HT1080 (cell line): ENCODE measurements around the gene DENND6A. TPM values are rescaled to one million over a fixed set of nuclear protein-coding genes. Genes with fewer than 3 reads are reported as not detected.
"Not testable (repeated sequence)": the region's sequence is repeated elsewhere in the genome, so short reads cannot be mapped to it uniquely, and the experiment has no call there.

Experiments
- DNase-seq: peaks from one replicate; pipeline ENCODE4 v3.0.0-alpha.2; 2015; ENCODE audit warnings: low read depth
- total RNA-seq: library from RNA; depleted of rRNA; stranded (reverse); fragments of >200 nt; shearing (Covaris generic); gene quantifications from 2 replicates; pipeline ENCODE4 v1.2.3, GENCODE V29; 2014

DENND6A gene
- total RNA-seq, 1 experiment from 2014 or later: 11.8 TPM

DNA sequence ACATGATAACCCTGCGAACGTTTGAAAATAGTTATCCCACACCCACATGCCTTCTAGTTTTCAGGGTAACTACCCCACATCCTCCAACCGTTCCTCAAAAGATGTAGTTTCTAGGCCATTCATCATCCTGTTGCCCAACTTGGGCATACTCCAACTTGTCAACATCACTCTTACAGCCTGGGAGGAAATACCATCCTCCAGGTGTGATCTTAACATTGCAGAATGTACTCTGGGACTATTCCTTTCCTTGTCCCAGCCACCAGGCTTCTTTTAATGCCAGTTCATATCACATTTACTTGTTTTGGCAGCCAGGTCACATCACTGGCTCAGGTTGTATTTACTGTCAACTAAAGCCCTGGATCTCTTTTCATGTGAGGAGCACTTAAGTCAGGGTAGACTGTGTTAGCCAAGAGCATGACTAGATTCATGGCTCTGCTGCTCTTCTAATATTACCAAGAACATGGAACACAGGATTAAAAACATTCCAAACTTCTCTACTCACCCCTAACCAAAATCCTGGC lies 4.0 kb upstream of the DENND6A start:
- DNase-seq: no peak

DNA sequence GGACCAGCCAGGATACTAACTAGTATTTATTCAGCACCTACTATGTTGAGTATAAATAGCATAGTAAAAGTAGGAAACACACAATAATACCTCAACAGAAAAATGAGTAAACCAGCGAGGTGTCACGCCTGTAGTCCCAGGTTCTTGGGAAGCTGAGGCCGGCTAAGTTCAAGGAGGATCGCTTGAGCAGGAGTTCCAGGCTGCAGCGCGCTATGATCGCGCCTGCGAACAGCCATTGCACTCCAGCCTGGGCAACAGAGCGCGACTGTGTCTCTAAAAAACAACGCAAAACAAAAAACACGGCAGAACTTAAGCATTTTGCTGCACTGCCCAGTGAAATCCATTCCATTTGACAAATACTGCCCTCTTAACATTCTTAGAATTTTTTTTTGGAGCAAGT lies 1.3 kb upstream of the DENND6A start:
- no peak for DNase-seq

DNA sequence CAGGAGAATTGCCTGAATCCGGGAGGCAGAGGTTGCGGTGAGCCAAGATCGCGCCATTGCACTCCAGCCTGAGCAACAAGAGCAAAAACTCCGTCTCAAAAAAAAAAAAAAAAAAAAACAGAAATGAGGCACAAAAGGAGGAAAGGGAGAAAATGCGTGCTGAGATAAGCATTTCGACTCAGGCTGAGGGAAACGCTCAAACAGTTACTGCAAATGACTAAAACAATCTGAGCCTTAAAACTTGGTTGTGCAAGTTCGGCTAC lies 813 bp downstream of the DENND6A start:
- DNase-seq: not testable (repeated sequence)

DNA sequence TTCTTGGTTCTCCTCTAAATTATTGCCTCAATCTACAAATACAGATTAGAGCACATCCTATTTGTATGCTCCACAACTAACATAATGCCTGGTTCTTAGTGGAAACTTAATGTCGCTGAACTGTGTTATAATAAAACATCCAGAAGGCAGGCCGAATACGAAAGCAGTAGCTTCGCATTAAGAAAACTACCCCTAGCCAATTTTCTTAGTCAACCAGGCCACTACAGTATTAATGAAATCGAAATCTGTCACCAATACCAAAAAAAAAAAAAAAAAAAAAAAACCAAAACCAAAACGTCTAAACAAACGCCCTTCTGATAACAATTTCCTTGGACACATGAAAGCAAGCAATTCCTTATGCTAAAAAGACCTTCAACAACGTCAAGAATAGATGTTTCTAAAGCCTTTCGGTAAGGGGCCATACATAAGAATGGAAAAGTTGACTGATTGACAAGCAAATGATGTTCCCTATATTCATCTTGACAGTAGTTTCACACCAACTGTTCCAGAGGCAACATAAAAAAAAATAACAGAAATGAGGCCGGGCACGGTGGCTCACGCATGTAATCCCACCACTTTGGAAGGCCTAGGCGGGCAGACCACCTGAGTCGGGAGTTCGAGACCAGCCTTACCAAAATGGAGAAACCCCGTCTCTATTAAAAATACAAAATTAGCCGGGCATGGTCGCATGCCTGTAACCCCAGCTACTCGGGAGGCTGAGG lies 1.3 kb downstream of the DENND6A start:
- no peak for DNase-seq

DNA sequence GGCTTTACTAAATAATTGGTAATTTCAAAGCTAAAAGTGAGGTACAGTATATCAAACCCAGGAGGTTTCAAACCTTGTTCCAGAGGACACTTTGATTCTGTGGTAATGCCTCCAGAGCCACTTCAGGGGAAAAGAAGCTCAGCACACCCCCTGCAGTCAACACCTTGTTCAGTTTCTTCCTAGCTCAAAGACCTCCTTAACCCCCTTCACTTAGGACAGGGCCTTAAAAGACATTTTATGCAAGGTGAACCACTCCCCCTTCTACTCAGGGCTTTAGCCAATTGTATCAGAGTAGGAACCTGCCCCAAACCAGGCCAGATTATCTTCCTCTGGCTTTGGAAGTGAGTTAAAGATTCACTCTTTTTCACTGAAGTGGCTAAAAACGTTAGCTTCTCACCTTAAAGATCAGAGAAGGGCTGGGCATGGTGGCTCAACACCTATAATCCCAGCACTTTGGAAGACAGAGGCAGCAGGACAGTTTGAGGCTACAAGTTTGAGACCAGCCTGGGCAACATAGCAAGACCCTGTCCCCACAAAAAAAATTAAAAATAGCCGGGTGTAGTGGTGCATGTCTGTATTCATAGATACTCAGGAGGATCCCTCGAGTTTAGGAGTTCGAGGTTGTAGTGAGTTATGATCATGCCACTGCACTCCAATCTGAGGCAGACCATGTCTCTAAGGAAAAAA lies 3.4 kb downstream of the DENND6A start:
- DNase-seq: no peak

DNA sequence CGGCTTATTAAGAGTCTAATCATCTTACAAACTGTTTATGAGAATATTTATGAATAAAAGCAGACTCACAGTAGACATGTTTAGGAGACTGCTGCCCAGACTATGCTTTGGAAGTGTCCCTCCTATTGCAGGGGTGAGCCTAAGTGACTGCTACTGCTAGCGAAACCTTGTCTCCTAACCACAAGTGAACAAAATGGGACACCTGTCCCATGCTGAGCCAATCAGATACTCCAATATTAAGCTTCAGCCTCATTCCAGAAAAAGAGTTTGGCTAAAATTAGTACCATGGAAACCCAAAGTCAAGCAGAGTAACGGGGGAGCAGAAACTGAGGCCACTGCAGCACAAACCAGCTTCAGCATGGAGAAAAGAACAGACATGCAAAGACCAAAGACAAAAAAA lies 4.6 kb downstream of the DENND6A start:
- DNase-seq: no peak

DNA sequence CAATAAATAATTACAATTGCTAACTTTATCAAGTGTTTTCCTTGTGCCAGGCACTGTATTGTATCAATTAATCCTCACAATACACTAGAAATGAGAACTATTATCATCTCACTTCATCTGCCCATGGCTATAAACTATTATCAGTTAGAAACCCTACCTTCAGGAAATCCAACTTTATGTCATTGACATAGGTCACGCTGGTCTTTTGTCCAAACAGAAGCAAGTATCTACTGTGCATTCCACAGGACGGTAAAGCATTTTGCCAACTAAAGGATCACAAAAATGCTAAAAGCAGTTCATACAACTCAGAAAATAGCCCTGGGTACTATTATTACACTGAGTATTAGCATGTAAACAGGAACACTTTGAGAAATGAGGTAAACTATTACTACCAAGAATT lies 9.6 kb downstream of the DENND6A start:
- no peak for DNase-seq

DNA sequence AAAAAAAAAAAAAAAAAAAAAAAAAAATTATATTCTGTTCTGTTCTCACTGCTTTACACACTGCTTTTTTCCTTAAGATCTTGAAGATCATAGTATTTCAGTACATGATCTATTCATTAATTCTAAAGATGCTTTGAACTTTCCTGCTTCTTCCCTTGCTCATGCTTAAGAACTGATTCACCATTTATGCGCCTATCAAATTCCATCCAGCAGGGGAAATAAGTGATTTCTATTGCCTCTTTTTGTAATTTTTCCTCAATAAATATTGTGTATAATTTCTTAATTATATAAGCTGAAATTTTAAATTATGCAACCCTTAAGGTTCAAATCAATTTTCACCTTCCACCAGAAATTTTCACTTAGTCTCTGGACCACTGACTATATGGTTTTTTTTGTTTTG lies 10.6 kb downstream of the DENND6A start:
- no peak for DNase-seq

DNA sequence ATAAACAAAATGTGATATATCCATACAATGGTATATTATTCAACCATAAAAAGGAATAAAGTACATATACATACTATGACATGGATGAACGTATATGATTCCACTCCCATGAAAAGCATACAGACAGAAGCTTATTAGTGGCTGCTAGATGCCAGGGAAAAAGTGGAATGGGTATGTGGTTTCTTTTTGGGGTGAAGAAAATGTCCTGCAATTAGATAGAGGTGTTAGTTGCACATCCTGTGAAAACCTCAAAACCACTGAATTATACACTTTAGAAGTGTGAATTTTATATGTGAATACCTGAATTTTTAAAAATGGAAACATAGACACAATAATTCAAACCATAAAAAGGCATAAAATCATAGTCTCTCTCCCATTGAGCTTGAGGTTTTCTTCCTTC lies 11.2 kb downstream of the DENND6A start:
- no peak for DNase-seq

DNA sequence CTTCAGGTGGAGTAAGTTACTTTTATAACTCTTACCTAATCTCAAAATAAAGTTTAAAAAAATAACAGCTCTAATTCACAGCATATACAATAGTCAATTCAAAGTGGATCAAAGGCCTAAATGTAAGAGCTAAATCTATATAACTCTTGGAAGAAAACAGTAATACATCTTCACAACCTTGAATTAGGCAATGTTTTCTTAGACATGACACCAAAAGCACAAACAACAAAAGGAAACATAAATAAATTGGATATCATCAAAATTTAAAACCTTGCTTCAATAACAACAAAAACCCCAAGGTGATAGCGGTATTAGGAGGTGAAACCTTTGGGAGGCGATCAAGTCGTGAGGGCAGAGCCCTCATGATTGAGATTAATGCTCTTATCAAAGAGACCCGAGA lies 12.8 kb downstream of the DENND6A start:
- DNase-seq: no peak

DNA sequence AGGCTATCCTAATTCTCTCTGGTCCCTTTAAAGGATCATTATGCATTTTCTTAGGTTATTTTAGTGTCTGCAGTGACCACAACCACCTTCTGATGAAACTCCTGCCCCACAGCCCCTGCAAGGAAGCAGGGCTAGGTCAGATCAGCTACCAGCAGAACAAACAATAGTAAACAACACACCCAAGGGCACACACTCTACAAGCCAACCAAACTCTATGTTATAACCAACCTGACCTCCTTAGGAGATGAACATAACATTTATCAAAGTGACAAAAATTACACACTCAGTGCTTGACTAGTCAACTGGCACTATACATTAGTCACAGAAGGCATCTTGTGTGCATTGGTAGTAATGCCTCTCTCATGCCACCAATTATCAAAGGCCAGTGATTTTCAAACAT lies 17.3 kb downstream of the DENND6A start:
- no peak for DNase-seq

DNA sequence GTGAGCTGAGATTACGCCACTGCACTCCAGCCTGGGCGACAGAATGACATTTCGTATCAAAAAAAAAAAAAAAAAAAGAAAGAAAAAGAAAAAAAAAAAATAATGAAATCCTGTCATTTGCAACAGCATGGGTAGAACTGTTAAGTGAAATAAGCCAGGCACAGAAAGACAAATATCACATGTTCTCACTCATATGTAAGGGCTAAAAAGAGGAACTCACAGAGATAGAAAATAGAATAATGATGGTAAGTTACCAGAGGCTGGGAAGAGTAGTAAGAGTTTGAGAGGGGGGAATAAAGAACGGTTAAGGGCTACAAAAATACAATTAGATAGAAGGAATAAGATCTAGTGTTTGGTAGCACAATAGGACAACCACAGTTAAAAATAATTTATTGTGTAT lies 19.7 kb downstream of the DENND6A start:
- no peak for DNase-seq

DNA sequence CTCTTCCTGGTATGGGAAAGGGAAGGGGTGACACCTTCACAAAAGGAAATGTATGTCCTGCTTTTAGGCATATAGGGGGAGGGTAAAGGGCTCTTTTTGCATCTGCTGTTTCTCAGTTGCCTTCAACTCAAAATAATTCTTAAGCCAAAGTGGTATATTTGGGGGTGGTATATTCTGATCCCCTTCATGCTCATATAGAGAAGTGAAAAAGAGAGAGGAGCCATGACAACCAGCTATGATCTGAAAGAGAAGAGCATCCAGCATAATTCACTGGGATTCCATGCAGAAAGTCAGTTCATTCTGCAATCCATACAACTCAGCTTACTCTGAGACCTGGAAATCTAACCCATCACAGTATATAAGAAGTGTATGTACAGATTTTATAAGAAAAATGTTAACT lies 22.3 kb downstream of the DENND6A start:
- DNase-seq: no peak

DNA sequence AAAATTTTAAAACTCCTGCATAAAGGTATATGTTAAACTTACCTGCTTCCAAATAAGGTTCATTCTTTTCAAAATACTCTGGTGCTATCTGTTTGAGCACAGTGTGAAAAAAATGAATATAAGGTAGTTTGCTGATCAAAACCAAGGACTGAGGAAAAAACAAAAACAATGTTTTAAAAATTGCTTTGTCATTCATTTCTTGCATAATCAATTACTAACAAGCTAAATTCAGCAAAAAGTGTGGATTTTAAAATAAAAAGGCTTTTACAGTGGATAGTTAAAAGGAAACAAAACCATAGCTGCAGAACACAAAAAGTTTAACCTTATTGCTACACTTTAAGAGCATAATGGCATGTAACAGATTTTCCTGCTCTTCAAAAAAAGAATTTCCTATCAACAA lies 31.5 kb downstream of the DENND6A start:
- DNase-seq: no peak

DNA sequence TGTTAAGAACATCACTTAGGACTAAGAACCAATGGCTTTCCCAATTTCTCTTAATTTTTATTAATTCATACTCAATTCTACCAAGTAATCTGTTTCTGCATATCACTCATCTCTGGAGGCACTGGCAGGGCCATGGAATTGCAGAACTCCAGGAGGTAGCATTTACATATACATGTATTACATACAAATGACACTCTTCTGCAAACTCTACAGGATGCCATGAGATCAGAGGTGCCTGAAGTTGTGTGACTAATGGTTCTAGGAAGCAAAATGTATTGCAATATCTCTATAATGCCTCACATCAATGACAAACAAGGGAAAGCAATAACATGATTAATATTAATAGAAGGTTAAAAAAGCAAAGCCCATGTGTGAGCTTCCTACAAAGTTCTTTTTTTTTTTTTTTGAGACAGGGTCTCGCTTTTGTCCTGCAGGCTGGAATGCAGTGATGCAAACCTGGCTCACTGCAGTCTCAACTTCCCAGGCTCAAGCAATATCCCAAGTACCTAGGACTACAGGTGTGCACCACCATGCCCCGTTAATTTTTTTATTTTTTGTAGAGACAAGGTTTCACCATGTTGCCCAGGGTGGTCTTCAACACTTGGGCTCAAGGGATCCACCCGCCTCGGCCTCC lies 33.0 kb downstream of the DENND6A start:
- no peak for DNase-seq

DNA sequence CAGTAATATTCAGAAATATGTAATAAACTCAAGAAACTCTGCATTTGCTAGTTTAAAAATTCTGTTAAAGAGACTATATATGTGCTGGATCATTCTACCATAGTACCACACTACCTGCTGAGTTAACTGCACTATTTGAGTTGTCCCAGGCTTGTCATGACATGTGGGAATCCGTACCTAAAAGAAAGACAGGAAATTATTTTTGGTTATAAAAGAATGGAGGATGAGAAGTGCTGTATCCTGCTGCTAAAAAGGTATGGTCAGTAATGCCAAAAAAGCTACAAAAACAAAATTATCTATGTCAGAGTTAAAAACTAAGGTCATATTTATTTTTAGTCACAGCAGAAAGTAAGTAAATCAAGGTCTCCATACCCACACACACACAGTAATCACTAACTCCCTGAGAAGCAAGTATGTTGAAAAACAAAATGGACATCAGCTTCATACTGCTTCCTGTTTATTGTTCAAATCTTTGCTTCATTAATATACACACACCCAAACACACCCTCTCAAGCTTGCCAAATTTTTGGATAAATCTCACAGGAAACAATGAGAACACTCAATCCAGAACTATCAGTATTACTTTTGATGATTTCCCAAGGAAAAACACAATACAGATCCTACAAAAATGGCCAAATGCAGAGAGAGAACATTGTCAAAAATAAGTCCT lies 33.7 kb downstream of the DENND6A start:
- DNase-seq: no peak

DNA sequence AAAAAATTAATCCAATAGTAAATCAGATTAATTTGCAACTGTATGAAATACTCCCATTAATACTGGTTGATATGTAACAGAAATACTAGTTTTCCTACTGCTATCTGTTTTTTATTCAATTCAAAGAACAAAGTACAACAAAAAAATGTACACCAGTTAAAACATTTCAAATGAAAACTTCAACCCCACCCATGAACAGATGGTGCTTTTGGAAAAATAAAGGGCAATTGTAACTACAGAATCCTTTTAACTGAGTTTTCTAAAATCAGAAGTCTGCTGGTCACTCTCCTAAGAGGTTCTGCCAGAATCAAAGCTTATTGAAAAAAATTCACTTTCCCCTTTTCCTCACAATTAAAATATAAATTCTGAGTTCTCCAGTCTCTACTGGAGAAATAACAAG lies 34.3 kb downstream of the DENND6A start:
- DNase-seq: no peak

DNA sequence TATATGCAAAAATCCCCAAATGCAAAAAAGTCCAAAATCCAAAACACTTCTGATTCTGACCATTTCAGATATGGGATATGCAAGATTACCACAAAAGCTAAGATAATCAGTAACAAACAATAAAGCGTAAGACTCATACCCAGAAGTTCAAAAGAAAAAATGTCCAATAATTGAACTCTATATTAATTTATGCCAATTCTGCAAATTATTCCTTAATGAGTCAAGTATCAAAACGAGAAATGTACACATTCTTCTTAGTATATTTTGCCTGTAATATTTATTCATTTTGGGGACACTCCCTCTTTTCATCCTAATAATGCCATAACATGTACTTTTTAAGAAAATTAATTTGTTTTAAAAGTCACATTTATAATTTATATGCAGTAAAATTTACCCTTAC lies 37.1 kb downstream of the DENND6A start:
- DNase-seq: no peak

DNA sequence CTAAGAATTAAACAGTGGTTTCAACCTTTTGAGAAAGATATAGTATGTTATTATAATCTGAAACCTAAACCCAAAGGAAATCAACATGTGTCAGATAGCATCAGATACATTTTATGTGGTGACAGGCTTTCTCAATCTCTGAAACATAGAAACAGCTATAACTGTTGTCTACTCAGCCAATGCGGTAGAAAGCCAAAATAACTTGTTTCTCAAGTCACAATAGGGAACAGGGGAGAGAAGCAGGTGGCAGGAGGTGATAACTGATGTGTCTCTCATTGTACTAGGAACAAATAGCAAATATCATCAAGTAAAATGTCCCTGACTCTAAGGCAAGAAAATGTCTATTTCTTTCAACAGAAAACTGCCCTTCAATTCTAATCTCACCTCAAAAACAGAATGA lies 38.6 kb downstream of the DENND6A start:
- DNase-seq: no peak

DNA sequence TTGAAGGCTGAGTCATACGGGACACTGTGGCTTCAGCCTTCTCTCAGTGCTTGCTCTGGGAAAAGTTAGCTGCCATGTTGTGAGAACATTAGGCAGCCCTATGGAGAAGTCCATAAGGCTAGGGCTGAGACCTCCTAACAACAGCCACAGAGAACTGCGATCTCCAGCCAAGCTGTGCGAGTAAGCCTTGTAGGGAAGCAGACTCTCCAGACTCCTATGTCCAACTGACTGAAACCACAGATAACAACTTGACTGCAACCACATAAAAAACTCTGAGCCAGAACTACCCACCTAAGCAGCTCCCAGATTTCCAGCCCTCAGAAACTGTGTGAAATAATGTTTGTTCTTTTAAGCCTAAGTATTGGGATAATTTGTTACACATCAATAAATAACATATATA lies 40.7 kb downstream of the DENND6A start:
- DNase-seq: no peak

DNA sequence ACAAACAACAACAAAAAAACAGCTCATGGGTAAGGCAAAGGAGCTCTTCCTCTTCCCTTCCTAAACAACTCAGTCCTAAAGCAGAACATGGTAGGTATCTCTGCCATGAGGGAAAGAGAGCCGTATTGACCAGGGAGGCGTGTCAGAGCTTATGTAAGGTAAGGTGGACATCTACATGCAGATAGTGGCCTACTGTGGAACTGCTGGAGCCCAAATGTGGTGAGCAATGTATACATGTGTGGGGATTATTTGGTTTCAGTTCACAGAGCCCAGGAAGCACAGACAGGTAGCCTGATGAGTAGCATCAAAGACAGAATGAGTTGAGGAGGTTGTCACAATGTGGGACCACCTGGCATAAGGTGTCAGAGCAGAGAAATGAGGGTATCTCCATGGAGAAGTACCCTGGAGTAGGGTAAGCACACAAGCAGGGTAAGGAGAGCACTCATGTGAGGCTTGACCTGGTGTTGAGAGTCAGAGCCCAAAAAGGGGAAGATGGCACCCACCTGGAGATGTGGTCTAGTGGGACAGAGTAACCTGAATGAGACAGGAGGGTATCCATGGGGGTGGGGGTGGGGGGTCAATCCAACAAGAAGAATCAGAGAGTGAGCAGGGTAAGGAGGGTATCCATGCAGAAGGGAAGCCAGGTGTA lies 45.5 kb downstream of the DENND6A start:
- no peak for DNase-seq

DNA sequence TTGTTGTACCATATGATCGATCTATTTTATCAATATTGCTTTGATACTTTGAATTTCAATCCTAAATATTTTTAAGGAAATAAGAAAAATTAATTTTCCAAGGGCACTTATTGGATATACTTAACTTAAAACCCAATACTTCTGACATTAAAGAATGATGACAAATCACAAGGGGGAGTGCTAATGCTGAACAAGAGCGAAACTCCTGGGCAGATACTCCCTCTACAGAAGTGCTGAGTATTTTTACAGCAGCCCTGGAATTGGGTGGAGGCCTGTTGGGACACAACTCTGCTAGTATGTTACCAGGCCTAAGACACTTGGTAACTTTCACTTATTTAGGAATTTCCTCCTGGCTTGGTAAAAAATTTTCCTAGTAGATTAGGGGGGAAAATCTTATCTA lies 46.2 kb downstream of the DENND6A start:
- peak; percentile 12 for DNase-seq
